HL-60 (cell line): Measurements from ENCODE around the gene IQCE.

Experiments
- DNase-seq, 2 experiments: peaks; one replicate each; pipeline ENCODE4 v3.0.0-alpha.2; 2010 to 2020; ENCODE audit warnings: low read depth in 1 of 2, low spot score in 1 of 2
- H3K27ac ChIP-seq: fragments of 250-450 bp; sonication (Bioruptor Pico); replicated peaks from 2 replicates; pipeline ENCODE4 v1.5.1; 2020; ENCODE audit warnings: mild to moderate bottlenecking, moderate library complexity
- H3K27me3 ChIP-seq: fragments of 250-450 bp; sonication (Bioruptor Pico); 2 replicates; pipeline ENCODE4 v1.5.1; 2021; ENCODE audit warnings: mild to moderate bottlenecking, moderate library complexity; ENCODE audit not compliant: insufficient read depth, poor library complexity, severe bottlenecking
- H3K4me3 ChIP-seq: replicated peaks from 2 replicates; pipeline ENCODE4 v1.5.1; 2011; ENCODE audit warnings: mild to moderate bottlenecking, control low read depth, low read length; ENCODE audit not compliant: insufficient read depth
- CTCF ChIP-seq: IDR thresholded peaks from one replicate; pipeline ENCODE4 v1.5.1; 2011; ENCODE audit warnings: low read length, control low read depth, inconsistent platforms; ENCODE audit not compliant: insufficient read depth
- GABPA ChIP-seq: IDR thresholded peaks from 2 replicates; pipeline ENCODE4 v1.6.1; 2012; ENCODE audit warnings: low read depth
- POLR2AphosphoS5 ChIP-seq: IDR thresholded peaks from 2 replicates; pipeline ENCODE4 v1.6.1; 2012; ENCODE audit warnings: low read depth
- REST ChIP-seq: IDR thresholded peaks from 2 replicates; pipeline ENCODE4 v1.6.1; 2012; ENCODE audit warnings: low read depth; ENCODE audit not compliant: insufficient replicate concordance
- SPI1 ChIP-seq: IDR thresholded peaks from 2 replicates; pipeline ENCODE4 v1.6.1; 2012; ENCODE audit warnings: low read depth, mild to moderate bottlenecking, borderline replicate concordance

IQCE gene

GRCh38 chr7:2542011-2542915 lies 16.5 kb upstream of the IQCE start:
- no peak for DNase-seq
- Histone ChIP-seq H3K27ac (no peak overlapping the region), H3K27me3 (no peaks in the 10 kb centered on the region), H3K4me3 (no peak overlapping the region)
- TF ChIP-seq REST (no peak), CTCF (no peak), SPI1 (no peak), POLR2AphosphoS5 (no peak), GABPA (no peak)

DNA sequence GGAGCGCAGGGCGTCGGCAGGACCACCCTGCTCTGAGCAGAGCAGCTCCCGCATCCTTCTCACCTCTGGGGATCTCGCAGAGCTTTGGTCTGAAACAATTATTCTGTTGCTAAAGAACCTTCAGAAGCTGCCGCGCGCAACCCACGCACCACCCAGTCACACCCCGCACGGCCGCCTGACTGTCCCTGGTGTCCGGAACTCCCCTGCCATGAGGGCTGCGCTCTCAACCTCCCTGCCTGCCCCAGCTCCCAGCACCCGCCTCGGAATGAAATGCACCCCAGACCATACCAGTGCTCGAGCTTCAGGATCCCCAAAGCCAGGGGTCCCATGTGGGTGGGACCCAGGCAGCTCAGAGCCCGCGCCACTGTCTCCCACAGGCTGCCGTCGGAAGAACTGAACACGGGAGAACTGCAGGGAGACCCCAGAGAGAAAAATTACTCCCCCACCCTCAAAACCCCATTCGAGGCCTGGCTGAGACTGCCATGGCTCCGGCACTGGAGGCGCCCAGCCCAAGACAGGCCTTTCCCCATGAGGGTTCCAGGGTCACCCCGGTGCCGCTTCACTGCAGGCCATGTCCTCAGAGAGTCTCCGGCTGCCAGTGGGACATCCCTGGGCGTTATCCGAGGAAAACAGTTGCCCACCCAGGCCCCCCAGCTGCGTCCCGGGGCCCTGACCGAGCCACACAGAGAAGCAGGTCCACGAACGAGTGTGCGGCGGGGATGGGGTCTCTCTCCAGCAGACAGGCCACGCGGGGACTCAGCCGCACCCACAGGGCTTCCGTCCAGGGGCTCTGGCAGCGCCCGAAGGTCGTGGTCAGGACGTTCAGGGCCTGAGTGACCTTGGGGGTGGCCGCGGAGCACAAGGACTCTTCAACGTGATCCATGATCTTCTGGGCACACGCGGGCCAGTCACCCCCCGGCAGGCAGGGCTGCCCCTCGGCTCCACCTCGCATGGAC lies 15.6 kb upstream of the IQCE start:
- Histone ChIP-seq H3K27me3 (no peaks in the 10 kb centered on the region), H3K4me3 (no peak overlapping the region), H3K27ac (no peak overlapping the region)
- no peak for DNase-seq
- TF ChIP-seq POLR2AphosphoS5: no peak
- no peak for TF ChIP-seq GABPA
- TF ChIP-seq SPI1: no peak
- no peak for TF ChIP-seq CTCF
- no peak for TF ChIP-seq REST

- Histone ChIP-seq H3K4me3 (no peak overlapping the region), H3K27me3 (no peaks in the 10 kb centered on the region), H3K27ac (no peak overlapping the region)
- no peak for DNase-seq
- TF ChIP-seq CTCF (no peak), SPI1 (no peak), POLR2AphosphoS5 (no peak), GABPA (no peak), REST (no peak)
These were observed 14.1 kb upstream of the IQCE start for GRCh38 chr7:2544541-2545188.
